RWPE2 (cell line): ENCODE measurements around the gene CPS1.

Source experiments
- ATAC-seq: fragments of 200-7000 bp; cut with Tn5 transposase; 3 replicates; pipeline ENCODE4 v1.9.1; 2021; ENCODE audit warnings: low read depth
- DNase-seq: peaks from one replicate; pipeline ENCODE4 v3.0.0-alpha.2; 2020; ENCODE audit warnings: low spot score
- H3K27ac ChIP-seq: fragments of 450-650 bp; 2 replicates; pipeline ENCODE4 v1.5.1; 2017; ENCODE audit warnings: mild to moderate bottlenecking; ENCODE audit not compliant: poor library complexity, severe bottlenecking
- H3K27me3 ChIP-seq: fragments of 250-450 bp; sonication (Bioruptor Pico); 2 replicates; pipeline ENCODE4 v1.5.1; 2021; ENCODE audit warnings: mild to moderate bottlenecking, moderate library complexity; ENCODE audit not compliant: insufficient read depth, poor library complexity, severe bottlenecking
- H3K36me3 ChIP-seq: fragments of 250-450 bp; sonication (Bioruptor Pico); 2 replicates; pipeline ENCODE4 v1.5.1; 2020; ENCODE audit warnings: low read depth, mild to moderate bottlenecking, moderate library complexity
- H3K4me1 ChIP-seq: fragments of 250-450 bp; sonication (Bioruptor Pico); 2 replicates; pipeline ENCODE4 v1.5.1; 2021; ENCODE audit warnings: mild to moderate bottlenecking, moderate library complexity; ENCODE audit not compliant: insufficient read depth, poor library complexity, severe bottlenecking
- H3K4me3 ChIP-seq: fragments of 250-450 bp; sonication (Bioruptor Pico); 2 replicates; pipeline ENCODE4 v1.5.1; 2021; ENCODE audit warnings: mild to moderate bottlenecking, moderate library complexity; ENCODE audit not compliant: severe bottlenecking
- H3K9me3 ChIP-seq: fragments of 250-450 bp; sonication (Bioruptor Pico); 2 replicates; pipeline ENCODE4 v1.5.1; 2021; ENCODE audit warnings: mild to moderate bottlenecking, moderate library complexity; ENCODE audit not compliant: severe bottlenecking
- CTCF ChIP-seq: fragments of 450-650 bp; IDR thresholded peaks from one replicate; pipeline ENCODE4 v1.5.1; 2017; ENCODE audit warnings: mild to moderate bottlenecking, moderate library complexity; ENCODE audit not compliant: poor library complexity, severe bottlenecking

Gene CPS1

GRCh38 chr2:210556329-210556980, at the start of gene CPS1:
Gene CPS1 (plus strand): TSS chr2:210556599. CDS start chr2:210556734, 135 bp downstream.
- ATAC-seq (no peak), DNase-seq (no peak)
- Histone ChIP-seq H3K27ac (no peak within 1 kb of the TSS), H3K36me3 (no peaks in the 10 kb centered on the region), H3K4me3 (no peak within 1 kb of the TSS), H3K4me1 (peaks cover 4% of the 10 kb centered on the region), H3K9me3 (no peaks in the 10 kb centered on the region), H3K27me3 (no peaks in the 10 kb centered on the region)
- no peak for TF ChIP-seq CTCF

DNA sequence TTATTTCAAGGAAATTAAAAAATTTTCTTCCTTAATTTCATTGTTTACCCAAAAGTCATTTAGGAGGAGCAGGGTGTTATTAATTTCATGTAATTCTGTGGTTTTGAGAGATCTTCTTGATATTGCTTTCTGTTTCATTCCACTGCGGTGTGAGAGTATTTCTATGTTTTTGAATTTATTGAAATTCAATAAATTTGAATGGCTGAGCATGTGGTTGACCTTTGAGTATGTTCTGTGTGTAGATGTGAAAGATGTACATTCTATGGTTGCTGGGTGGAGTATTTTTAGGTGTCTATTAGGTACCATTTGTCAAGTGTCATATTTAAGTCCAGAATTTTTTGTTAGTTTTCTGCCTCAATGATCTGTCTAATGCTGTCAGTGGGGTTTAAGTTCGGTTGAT, 40.5 kb upstream of the CPS1 start:
- DNase-seq (no peak), ATAC-seq (no peak)
- Histone ChIP-seq H3K4me3 (no peak overlapping the region), H3K36me3 (no peaks in the 10 kb centered on the region), H3K27me3 (no peaks in the 10 kb centered on the region), H3K4me1 (no peaks in the 10 kb centered on the region), H3K9me3 (no peaks in the 10 kb centered on the region), H3K27ac (no peak overlapping the region)
- TF ChIP-seq CTCF = no peak

DNA sequence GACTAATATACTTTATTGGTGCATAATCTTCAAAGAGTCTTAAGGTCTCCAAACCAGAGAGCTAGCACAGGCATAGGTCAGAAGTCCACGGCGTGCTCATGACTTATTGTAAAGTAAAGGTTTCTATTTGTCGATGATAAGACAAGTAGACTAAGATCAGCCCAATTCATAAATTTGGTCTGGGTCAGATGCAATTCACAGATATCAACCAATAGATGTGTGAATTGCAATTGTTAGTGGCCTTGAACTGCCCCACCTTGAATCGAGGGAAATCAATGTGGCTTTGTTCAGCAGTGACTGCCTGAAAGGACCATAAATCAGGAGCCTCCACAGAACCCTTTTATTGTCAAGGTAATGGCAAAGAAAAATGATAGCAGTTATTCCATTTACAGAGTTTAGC, 39.1 kb upstream of the CPS1 start:
- TF ChIP-seq CTCF = no peak

GRCh38 chr2:210519594-210519993, 36.8 kb upstream of the CPS1 start:
- H3K4me3 ChIP-seq = no peak overlapping the region
- H3K27me3 ChIP-seq = no peaks in the 10 kb centered on the region
- no peaks in the 10 kb centered on the region for H3K9me3 ChIP-seq
- no peak overlapping the region for H3K27ac ChIP-seq
- no peaks in the 10 kb centered on the region for H3K36me3 ChIP-seq
- ATAC-seq (no peak), DNase-seq (no peak)
- H3K4me1 ChIP-seq = no peaks in the 10 kb centered on the region
- no peak for TF ChIP-seq CTCF

More for the DNA sequence above, 39.1 kb upstream of the CPS1 start:
- ATAC-seq = no peak
- Histone ChIP-seq H3K27me3 (no peaks in the 10 kb centered on the region), H3K27ac (no peak overlapping the region), H3K36me3 (no peaks in the 10 kb centered on the region), H3K4me1 (no peaks in the 10 kb centered on the region), H3K9me3 (no peaks in the 10 kb centered on the region), H3K4me3 (no peak overlapping the region)
- DNase-seq = no peak

DNA sequence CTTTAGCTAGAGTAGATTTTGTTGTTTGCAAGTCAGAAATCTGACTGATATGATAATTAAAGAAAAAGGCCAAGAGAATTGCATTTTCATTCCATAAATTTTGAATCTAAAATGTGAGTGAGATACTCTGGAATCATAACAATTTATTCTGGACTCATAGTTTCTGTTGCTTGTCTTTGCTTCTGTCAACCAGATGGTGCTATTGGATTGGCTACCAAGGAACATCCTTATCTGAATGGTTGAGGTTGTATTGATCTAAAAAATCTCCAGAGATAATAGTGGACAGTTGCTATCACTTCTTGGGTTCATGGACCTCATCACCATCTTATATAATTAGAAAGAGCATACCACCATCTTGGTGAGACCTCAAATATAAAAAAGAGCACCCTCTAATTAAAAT, 34.0 kb upstream of the CPS1 start:
- no peak for DNase-seq
- H3K9me3 ChIP-seq = no peaks in the 10 kb centered on the region
- H3K27ac ChIP-seq = no peak overlapping the region
- no peaks in the 10 kb centered on the region for H3K36me3 ChIP-seq
- no peak for ATAC-seq
- H3K27me3 ChIP-seq = no peaks in the 10 kb centered on the region
- no peak for TF ChIP-seq CTCF
- H3K4me3 ChIP-seq = no peak overlapping the region
- H3K4me1 ChIP-seq = no peaks in the 10 kb centered on the region
